A549 treated with CpdA at 1 μM for 4 hours (cell line): ENCODE measurements around the gene ZDHHC20. TPM values are rescaled to one million over a fixed set of nuclear protein-coding genes. Genes with fewer than 3 reads are reported as not detected.

Source experiments
- total RNA-seq: library from RNA; stranded (reverse); fragments of 200-300 nt; extraction: Qiagen RNA extraction; gene quantifications from 5 replicates; pipeline ENCODE4 v1.2.3, GENCODE V29; 2022; ENCODE audit warnings: low read depth

ZDHHC20 gene, protein sequence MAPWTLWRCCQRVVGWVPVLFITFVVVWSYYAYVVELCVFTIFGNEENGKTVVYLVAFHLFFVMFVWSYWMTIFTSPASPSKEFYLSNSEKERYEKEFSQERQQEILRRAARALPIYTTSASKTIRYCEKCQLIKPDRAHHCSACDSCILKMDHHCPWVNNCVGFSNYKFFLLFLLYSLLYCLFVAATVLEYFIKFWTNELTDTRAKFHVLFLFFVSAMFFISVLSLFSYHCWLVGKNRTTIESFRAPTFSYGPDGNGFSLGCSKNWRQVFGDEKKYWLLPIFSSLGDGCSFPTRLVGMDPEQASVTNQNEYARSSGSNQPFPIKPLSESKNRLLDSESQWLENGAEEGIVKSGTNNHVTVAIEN
- total RNA-seq: 16.1 to 27.3 TPM (median 18.4 TPM) in 5 replicates

DNA sequence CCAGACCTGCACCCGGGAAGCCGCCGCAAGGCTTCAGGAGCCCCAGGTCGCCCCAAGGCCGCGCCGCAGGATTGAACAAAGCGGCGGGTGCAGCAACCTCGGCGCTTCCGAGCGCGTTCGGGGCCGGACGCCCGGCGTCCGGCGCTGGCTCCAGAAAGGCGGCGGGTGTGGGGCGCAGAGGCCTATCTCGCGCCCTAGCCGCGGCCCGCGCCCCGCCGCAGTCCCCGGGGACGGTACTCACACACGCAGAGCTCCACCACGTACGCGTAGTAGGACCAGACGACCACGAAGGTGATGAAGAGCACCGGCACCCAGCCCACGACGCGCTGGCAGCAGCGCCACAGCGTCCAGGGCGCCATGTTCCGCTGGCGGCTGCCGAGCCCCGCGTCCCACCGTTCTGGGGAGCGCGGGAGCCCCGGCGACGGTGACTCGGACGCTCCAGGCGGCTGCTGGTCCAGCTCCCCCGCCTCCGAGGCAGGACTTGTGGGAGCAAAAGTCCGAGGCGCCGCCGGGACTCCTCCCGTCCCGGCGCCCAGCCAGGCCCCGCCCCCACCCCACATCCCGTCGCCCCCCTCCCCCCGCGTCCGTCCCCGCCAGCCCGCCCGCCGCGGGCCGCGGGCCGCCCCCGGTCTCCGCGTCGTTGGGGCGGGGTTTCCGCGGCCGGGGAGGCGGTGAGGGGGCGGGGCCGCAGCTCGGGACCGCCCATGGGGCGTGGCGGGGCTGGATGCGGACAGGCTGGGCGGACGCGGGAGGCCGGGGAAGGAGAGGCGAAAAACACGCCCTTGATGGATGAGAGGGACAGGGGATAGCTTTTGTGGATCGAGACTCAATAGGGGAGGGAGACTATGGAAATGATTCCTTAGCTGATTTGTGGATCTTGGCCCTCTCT is at the start of gene ZDHHC20:
Gene ZDHHC20, minus strand, starts transcription at position 491 of the 889 bp plus-strand sequence. Its CDS starts 132 bp downstream, at position 359.

Other genes starting within 250 kb of the ZDHHC20 start
- 15.6 to 18.1 TPM (median 16.3 TPM) in 5 replicates for gene MICU2, start 144.9 kb upstream of the ZDHHC20 start, total RNA-seq
- not detected in 5 replicates for gene FGF9, start 211.8 kb upstream of the ZDHHC20 start, total RNA-seq